Stomach smooth muscle (tissue), 2 donors: Measurements from ENCODE around the gene SPTSSB.

Source experiments
- H3K27ac ChIP-seq: one replicate; pipeline ENCODE4 v1.7.0; 2013; ENCODE audit warnings: mild to moderate bottlenecking, low read length, inconsistent platforms
- H3K27me3 ChIP-seq, 2 donors: one replicate each; pipeline ENCODE4 v1.7.0; 2013; ENCODE audit warnings: low read length in 2 of 2; ENCODE audit not compliant: insufficient read depth in 2 of 2, control insufficient read depth in 1 of 2
- H3K36me3 ChIP-seq, 2 donors: one replicate each; pipeline ENCODE4 v1.7.0; 2013; ENCODE audit warnings: low read length in 2 of 2; ENCODE audit not compliant: control insufficient read depth in 2 of 2, insufficient read depth in 2 of 2
- H3K4me1 ChIP-seq: one replicate; pipeline ENCODE4 v1.7.0; 2013; ENCODE audit warnings: low read length; ENCODE audit not compliant: control insufficient read depth, insufficient read depth
- H3K4me3 ChIP-seq, 2 donors: one replicate each; pipeline ENCODE4 v1.7.0; 2013; ENCODE audit warnings: low read length in 2 of 2
- H3K9ac ChIP-seq, 2 donors: one replicate each; pipeline ENCODE4 v1.7.0; 2013; ENCODE audit warnings: low read length in 2 of 2, mild to moderate bottlenecking in 1 of 2
- H3K9me3 ChIP-seq, 2 donors: one replicate each; pipeline ENCODE4 v1.7.0; 2013; ENCODE audit warnings: low read length in 2 of 2; ENCODE audit not compliant: control insufficient read depth in 2 of 2
- donor health status: healthy.
- donor health status: Pancreatic carcinoma.

SPTSSB gene, protein sequence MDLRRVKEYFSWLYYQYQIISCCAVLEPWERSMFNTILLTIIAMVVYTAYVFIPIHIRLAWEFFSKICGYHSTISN

DNA sequence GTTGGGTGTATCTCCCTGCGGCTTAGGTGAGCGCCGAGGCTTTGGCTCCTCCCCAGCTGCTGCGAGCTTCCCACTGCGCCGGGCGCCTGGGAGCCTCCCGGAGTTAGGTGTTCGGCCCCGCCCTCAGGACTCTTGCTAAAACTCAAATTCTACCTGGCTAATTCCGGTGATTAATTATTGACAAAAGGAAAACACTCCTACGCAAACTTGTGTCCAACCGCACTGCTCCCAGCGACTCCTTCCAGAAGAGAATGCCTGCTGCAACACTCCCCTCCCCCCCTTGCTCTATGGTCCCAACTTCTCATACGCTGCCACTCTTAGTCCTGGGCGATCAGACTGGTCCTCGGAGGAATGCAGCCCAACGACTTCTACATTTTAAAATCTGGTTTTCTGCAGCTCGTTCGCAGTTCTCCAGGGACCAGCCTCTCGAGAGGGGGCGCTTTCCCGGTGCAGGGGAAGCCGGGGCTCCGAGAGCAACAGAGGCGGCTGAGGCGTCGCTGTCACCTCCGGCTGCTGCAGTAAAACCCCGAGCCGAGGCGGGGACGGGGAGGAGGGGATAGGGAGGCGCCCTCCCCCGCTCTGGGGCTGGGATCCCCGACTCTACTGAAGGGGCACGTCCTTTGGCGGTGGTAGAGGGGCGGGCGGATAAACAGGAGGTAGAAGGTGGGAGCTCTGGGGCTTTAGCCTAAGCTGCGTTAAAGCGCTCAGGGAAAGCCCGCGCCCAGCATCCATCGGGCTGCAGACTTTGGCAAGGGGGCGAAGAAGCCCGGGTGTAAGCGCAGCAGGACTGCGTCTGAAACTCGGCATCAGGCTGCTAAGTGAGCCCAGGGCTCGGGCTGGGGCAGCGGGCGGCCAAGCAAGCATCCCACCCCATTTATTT, at the start of gene SPTSSB:
Gene SPTSSB, minus strand, starts transcription at position 77 of the 880 bp plus-strand sequence. CDS start 25,194 bp downstream, outside the sequence.
- peak within 1 kb of the TSS in 1 of 2 donors; percentile 33 for H3K9ac ChIP-seq
- H3K4me1 ChIP-seq, result peaks cover 10% of the 10 kb centered on the region
- H3K27me3 ChIP-seq, result peaks cover 0 to 4% of the 10 kb centered on the region in 2 donors
- H3K27ac ChIP-seq, result no peak within 1 kb of the TSS
- no peaks in the 10 kb centered on the region for H3K9me3 ChIP-seq
- no peaks in the 10 kb centered on the region for H3K36me3 ChIP-seq
- peak within 1 kb of the TSS; percentile 80 to 89 for H3K4me3 ChIP-seq

DNA sequence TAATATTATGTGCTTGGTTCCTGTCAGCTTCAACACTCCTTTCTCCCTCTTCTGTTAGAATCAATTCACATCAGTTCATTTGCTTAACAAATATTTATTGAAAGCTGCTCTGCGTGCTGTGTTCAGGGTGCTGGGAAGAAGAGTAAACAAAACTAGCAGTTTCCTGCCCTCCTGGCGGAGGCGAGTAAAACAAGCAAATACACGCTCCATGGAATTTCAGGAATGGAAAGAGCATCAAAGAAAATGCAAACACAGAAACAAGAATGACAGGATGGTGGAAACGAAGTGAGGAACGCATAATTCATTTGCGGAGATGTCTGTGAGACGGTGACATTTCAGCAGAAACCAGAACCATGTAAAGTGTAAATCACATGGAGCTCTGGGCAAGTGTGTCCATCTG, 49.4 kb upstream of the SPTSSB start:
- Histone ChIP-seq H3K27ac (no peak overlapping the region), H3K27me3 (no peaks in the 10 kb centered on the region), H3K4me1 (peaks cover 6% of the 10 kb centered on the region), H3K9me3 (no peaks in the 10 kb centered on the region), H3K36me3 (no peaks in the 10 kb centered on the region), H3K4me3 (peak overlapping the region in 1 of 2 donors; percentile 4), H3K9ac (no peak overlapping the region)

GRCh38 chr3:161419555-161420333, 48.4 kb upstream of the SPTSSB start:
- no peaks in the 10 kb centered on the region for H3K9me3 ChIP-seq
- no peak overlapping the region for H3K9ac ChIP-seq
- H3K36me3 ChIP-seq, result no peaks in the 10 kb centered on the region
- H3K4me1 ChIP-seq, result peaks cover 6% of the 10 kb centered on the region
- no peaks in the 10 kb centered on the region for H3K27me3 ChIP-seq
- no peak overlapping the region for H3K27ac ChIP-seq
- no peak overlapping the region for H3K4me3 ChIP-seq

DNA sequence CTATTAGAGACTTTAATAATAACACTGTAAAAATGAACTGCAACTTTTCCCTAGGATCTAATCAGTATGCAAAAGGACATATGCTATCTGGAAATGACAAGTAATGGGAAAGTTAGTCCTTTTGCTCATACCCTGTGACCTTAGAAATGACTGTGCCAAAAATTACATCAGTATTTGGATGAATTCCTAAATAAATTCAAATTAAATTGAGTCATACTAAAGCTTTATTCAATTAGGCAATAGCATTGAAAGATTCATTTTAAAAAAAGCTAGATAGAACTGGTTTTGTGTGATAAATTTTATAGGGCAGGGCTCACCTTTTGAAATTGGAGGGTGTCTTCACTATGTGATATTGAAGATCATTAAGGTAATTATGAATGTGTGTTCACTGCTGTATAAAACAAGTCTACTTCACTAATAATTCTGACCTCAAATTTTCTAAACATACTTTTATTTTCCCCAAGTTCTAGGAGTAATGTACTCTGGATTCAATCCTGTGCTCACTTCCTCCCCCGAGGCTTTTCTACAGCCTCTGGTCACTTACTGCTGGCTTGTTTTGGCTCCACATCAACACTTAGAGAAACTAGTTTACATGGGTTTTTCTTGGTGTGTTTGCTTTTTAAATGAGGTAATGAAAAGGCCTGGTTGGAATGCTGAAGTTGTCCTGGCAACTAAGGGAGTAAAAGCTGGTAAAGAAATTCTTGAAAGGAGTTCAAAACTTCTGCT, 44.4 kb upstream of the SPTSSB start:
- Histone ChIP-seq H3K9ac (no peak overlapping the region), H3K4me1 (peaks cover 11% of the 10 kb centered on the region), H3K27ac (peak overlapping the region; percentile 72)

GRCh38 chr3:161414907-161415306, 43.6 kb upstream of the SPTSSB start:
- H3K9ac ChIP-seq, result no peak overlapping the region
- H3K27me3 ChIP-seq, result no peaks in the 10 kb centered on the region
- H3K36me3 ChIP-seq, result no peaks in the 10 kb centered on the region
- no peak overlapping the region for H3K27ac ChIP-seq
- peaks cover 11% of the 10 kb centered on the region for H3K4me1 ChIP-seq
- H3K4me3 ChIP-seq, result no peak overlapping the region
- no peaks in the 10 kb centered on the region for H3K9me3 ChIP-seq

More for the DNA sequence above, 44.4 kb upstream of the SPTSSB start:
- H3K36me3 ChIP-seq, result no peaks in the 10 kb centered on the region
- H3K9me3 ChIP-seq, result no peaks in the 10 kb centered on the region
- no peaks in the 10 kb centered on the region for H3K27me3 ChIP-seq
- H3K4me3 ChIP-seq, result no peak overlapping the region

DNA sequence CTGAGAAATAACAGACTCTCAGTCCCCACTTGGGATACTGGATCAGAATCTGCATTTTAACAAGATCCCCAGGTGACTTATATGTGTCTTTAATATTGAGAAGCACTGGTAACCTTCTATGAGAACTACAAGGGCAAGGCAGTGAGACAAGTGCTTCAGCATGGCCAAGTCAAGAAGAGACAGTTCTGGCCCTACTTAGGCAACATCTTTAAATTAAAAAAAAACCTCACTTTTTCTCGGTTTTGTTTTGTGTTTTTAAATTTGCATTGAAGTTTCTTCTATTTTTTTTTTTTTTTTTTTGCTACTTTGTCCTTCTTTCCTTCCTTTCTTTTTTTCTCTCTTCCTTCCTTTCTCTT, 42.5 kb upstream of the SPTSSB start:
- Histone ChIP-seq H3K36me3 (no peaks in the 10 kb centered on the region), H3K9me3 (no peaks in the 10 kb centered on the region), H3K4me1 (peaks cover 11% of the 10 kb centered on the region), H3K4me3 (no peak overlapping the region), H3K27ac (no peak overlapping the region), H3K27me3 (no peaks in the 10 kb centered on the region), H3K9ac (no peak overlapping the region)

- Histone ChIP-seq H3K27ac (no peak overlapping the region), H3K9ac (no peak overlapping the region), H3K9me3 (no peaks in the 10 kb centered on the region), H3K4me1 (peaks cover 11% of the 10 kb centered on the region), H3K4me3 (no peak overlapping the region), H3K27me3 (no peaks in the 10 kb centered on the region), H3K36me3 (no peaks in the 10 kb centered on the region)
These were observed 42.0 kb upstream of the SPTSSB start for GRCh38 chr3:161413127-161413854.

GRCh38 chr3:161412123-161412522, 40.8 kb upstream of the SPTSSB start:
- Histone ChIP-seq H3K9me3 (no peaks in the 10 kb centered on the region), H3K4me1 (peaks cover 11% of the 10 kb centered on the region), H3K4me3 (no peak overlapping the region), H3K27ac (no peak overlapping the region), H3K9ac (no peak overlapping the region), H3K27me3 (no peaks in the 10 kb centered on the region), H3K36me3 (no peaks in the 10 kb centered on the region)

DNA sequence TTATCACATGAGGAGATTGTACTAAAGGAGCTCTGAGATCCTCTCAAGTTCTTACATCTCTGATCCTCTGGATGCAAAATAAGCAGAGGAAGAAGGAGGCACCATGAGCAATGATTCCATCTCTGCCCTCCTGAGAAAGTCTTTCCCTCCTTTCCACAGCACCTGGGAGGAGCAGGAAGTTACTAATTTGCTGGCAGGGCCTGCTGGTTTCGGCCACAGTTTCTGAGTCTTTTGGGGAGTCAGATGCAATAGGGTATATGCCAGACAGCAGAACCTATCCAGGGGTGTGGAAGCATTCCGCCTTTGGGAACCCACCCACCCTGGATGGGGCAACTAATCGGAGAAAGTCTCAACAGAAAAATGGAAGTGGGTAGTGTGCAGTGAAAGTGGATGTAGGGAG, 38.5 kb upstream of the SPTSSB start:
- H3K9ac ChIP-seq, result no peak overlapping the region
- no peaks in the 10 kb centered on the region for H3K36me3 ChIP-seq
- H3K27ac ChIP-seq, result no peak overlapping the region
- H3K4me1 ChIP-seq, result peaks cover 4% of the 10 kb centered on the region
- H3K4me3 ChIP-seq, result no peak overlapping the region
- H3K9me3 ChIP-seq, result no peaks in the 10 kb centered on the region
- H3K27me3 ChIP-seq, result no peaks in the 10 kb centered on the region

DNA sequence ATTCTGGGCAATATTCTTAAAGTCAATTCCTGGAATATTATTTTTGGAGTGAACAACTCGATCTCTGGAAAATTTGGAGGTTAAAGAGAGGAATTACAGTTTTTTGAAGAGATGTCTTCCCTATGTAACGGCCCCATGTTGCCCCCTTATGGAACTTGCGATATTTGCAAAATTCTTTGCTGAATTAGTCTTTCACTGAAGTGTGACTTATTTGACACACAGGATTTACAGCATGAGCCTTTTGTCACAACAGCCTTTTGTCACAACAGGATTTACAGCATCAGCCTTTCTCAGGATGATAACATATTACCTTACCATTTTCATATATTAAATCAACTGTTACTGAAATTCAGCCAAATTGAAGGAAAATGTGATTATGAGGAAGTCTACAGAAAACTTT, 37.8 kb upstream of the SPTSSB start:
- no peaks in the 10 kb centered on the region for H3K36me3 ChIP-seq
- H3K9ac ChIP-seq, result no peak overlapping the region
- H3K9me3 ChIP-seq, result no peaks in the 10 kb centered on the region
- no peaks in the 10 kb centered on the region for H3K27me3 ChIP-seq
- H3K27ac ChIP-seq, result no peak overlapping the region
- peaks cover 4% of the 10 kb centered on the region for H3K4me1 ChIP-seq
- no peak overlapping the region for H3K4me3 ChIP-seq
